GM23338 (cell line): ENCODE data around the gene PLEKHG4B. TPM values are rescaled to one million over a fixed set of nuclear protein-coding genes. Genes with fewer than 3 reads are reported as not detected.

Experiments
- CREB1 ChIP-seq: fragments of 250-450 bp; sonication (Bioruptor Pico); IDR thresholded peaks from 2 replicates; pipeline ENCODE4 v1.5.0; 2020; ENCODE audit warnings: low read depth, mild to moderate bottlenecking, moderate library complexity
- ETS1 ChIP-seq: IDR thresholded peaks from 2 replicates; pipeline ENCODE4 v1.6.1; 2016; ENCODE audit warnings: antibody characterized with exemption
- EZH2phosphoT487 ChIP-seq: fragments of 200-600 bp; sonication (generic); IDR thresholded peaks from one replicate; pipeline ENCODE4 v1.8.1; 2018; ENCODE audit warnings: antibody characterized with exemption; ENCODE audit not compliant: unreplicated experiment
- JUNB ChIP-seq: IDR thresholded peaks from one replicate; pipeline ENCODE4 v1.6.1; 2016; ENCODE audit warnings: antibody characterized with exemption; ENCODE audit not compliant: unreplicated experiment
- NANOG ChIP-seq: IDR thresholded peaks from 2 replicates; pipeline ENCODE4 v1.6.1; 2016; ENCODE audit warnings: antibody characterized with exemption, borderline replicate concordance
- STAT1 ChIP-seq: IDR thresholded peaks from one replicate; pipeline ENCODE4 v1.6.1; 2016; ENCODE audit warnings: antibody characterized with exemption; ENCODE audit not compliant: unreplicated experiment
- ZNF114 ChIP-seq: fragments of 250-450 bp; sonication (Bioruptor Pico); IDR thresholded peaks from 2 replicates; pipeline ENCODE4 v1.5.0; 2020; ENCODE audit warnings: mild to moderate bottlenecking, moderate library complexity
- ZNF331 ChIP-seq: fragments of 250-450 bp; sonication (Bioruptor Pico); IDR thresholded peaks from 2 replicates; pipeline ENCODE4 v1.5.0; 2020; ENCODE audit warnings: low read depth, mild to moderate bottlenecking, moderate library complexity
- ZNF462 ChIP-seq: fragments of 250-450 bp; sonication (Bioruptor Pico); IDR thresholded peaks from 2 replicates; pipeline ENCODE4 v1.5.0; 2020; ENCODE audit warnings: mild to moderate bottlenecking, moderate library complexity
- polyA plus RNA-seq: library from polyadenylated mRNA; unstranded; fragments of >200 nt; fragmentation: Nextera tagmentation; extraction: Ambion mirVana; gene quantifications from 2 replicates; pipeline ENCODE4 v1.2.1, GENCODE V29; 2016
- total RNA-seq: library from RNA; depleted of rRNA; stranded (reverse); fragments of >200 nt; shearing (Covaris generic); gene quantifications from 2 replicates; pipeline ENCODE4 v1.2.3, GENCODE V29; 2014

The PLEKHG4B gene
- total and polyA plus RNA-seq, 2 experiments from 2014 or later = 33.5 to 54.8 TPM

GRCh38 chr5:204966-205670 lies 113.2 kb downstream of the PLEKHG4B start (continued):
- TF ChIP-seq ZNF462 (CRISPR knock-in tag) (no peak), ETS1 (no peak), STAT1 (no peak), JUNB (no peak), NANOG (no peak), ZNF114 (CRISPR knock-in tag) (no peak), EZH2phosphoT487 (no peak), CREB1 (CRISPR knock-in tag) (no peak), ZNF331 (no peak)
